SKM-1 (cell line): Measurements from ENCODE around the gene EVX1.

Source experiments
- DNase-seq: peaks from one replicate; lab custom pipeline; 2025; ENCODE audit not compliant: unreplicated experiment; lab: John Stamatoyannopoulos, UW

Gene EVX1

DNA sequence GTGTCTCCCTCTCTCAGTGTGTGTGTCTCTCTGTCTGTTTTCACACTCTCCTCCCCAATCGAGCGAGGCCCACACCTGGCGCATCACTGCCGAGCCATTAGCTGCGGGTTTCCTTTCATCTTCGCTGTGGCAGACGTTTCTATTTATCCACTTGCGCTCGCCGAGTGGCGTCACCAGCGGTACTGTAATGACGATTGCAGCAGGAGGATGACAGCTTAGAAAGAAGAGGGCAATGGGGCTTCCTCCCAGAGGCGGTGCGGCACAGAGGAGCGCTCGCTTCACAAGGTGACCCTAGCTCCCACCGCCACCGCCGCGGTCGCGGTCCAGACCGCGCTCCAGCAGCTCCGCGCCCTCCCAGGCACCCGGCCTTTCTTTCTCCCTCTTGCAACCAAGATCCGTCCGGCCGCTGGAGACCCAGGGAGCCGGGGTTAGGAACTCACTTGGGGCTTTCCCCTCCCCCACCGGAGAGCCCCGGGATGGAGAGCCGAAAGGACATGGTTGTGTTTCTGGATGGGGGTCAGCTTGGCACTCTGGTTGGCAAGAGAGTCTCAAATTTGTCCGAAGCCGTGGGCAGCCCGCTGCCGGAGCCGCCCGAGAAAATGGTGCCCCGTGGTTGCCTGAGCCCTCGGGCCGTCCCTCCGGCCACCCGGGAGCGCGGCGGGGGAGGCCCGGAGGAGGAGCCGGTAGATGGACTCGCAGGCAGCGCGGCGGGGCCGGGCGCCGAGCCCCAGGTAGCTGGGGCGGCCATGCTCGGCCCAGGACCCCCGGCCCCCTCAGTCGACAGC is at the start of gene EVX1:
Gene EVX1 (plus strand): TSS at position 248 of the 785 bp plus-strand sequence. CDS start 229 bp downstream, at position 477.
- DNase-seq: no peak

DNA sequence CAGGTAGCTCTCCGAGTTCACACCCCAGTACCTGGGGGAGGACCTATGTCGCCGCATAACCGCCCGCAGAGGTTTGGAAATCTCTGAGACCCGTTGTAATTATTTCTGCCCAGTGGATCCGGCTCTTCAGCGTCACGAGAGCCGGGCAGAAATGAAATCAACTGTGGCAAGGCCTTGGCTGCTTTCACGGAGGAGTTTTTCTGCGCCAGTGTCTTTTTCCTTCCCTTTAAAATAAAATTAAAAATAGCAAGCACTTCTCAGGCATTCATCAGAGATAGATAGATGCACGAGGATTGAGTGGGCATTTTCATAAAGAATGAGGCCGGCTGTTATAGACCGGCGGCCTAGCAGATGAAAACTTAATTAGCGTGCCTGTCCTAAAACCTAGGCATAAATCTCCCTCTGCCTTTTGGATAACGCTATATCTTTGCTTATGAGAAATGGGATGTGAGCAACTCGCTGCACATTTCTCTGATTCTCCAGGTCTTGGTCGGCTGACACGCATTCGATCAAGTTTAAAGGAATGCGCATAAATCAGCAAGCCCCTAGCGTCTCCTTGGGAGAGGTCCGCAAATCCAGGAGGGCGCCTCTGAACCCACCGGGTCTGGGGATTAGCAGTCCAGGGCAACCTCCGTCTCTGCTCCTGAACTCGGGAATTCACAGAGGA is 49.1 kb upstream of the EVX1 start:
- no peak for DNase-seq

DNA sequence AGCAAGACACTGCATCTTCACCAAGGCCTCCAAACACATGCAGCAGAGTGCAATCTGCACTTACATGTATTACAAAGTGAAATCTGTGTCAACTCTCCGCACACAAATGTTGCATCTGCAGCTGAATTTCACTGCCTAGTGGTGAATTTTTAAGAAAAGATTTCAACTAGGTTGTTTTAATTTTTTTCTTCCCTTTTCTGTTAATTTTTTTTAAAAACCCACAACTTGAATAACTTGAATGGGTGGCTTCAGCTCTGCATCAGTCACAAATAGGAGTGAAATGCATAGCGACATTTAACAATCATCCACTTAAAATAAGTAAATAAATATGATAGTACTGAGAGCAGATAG is 48.6 kb upstream of the EVX1 start:
- DNase-seq: no peak

DNA sequence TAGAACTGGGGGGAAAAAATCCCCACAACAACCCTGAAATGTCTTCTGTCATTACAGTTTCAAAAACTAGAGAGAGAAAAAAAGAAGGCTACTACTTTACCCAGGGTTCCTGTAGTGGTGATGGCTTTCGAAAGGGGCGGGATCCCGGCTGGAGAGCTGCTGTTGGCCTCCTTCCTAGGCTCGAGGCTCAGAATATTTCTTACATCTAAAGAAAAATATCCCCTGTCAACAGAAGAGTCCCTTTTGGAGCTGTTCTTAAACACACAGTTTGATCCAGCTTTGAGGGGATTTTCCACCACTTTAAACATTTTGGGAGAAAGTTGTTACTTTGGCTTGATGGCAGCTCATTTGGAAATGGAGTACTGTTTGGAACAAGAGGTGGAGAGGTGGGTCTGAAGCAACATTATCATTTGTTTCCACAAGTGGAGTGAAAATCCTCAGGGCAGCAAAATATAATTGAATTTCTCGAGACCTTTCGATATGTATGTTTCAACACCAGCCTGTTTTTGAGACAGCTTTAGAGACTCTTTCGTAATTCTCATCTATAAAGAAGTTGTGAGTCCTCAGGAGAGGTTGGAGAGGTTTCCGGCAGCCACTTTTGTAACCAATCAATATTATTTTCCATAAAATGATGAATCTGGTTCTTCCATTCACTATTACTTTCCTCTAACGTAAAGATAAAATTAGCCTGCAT is 47.8 kb upstream of the EVX1 start:
- DNase-seq: no peak

DNA sequence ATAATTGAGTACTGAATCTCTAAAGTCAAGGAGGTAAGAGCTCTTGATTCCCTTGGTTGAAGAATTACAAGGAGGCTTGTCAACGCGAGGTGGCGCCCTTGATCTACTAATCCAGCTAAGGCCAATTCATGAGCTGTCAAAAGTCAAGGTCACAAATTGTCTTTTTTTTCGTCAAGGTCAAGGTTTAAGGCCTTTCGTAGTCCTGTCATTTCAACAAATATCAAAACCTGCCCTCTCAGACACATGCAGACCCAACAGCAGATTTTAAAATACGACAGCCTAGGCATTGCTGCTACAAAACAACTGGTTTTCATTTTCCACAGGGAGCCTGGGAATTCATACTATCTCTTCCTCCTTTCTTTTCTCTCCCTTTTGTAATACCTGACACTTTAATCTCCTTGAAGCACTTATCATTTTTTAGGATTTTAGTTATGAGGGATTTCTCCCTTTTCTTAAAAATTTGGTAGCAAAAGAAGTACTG is 46.3 kb upstream of the EVX1 start:
- peak; percentile 71 for DNase-seq

DNA sequence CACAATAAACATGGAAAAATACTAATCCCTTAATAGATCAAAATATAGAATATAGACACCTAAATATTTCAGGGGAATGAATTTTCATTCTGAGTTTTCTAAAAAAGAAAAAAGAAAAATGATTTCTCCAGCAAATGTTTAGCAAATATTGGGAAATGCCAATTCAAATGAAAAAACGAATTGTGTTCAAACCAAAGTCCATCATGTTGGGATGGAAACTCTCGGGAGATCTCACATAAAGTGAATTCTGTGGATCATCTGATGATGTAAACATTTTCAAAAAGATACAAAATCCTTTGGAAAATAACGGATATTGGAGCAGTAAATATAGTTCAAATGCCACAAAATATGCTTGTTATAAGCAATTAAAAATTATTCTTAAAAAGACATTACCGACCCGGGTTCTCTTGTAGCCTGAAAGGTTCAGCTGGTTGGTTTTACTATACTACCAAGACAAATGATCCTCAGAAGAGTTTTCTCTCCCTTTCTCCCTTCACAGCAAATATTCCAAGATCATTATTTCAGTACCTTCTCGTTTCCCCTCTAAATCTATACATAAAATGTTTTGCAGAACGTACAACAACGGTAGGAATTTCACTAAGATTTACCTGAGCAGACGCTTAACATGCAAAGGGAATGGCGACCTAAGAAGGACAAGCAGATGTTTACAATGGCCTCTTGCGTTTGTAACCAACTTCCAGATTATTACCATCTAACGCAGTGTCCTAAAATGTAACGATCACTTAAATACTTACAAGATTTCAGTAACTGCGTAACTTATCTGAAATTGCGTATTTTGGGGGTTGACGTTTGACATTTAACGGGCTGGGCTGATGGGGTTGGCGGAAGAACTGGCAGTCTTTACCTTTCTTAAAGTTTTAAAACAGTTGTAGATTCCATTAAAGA is 45.2 kb upstream of the EVX1 start:
- DNase-seq: no peak

DNA sequence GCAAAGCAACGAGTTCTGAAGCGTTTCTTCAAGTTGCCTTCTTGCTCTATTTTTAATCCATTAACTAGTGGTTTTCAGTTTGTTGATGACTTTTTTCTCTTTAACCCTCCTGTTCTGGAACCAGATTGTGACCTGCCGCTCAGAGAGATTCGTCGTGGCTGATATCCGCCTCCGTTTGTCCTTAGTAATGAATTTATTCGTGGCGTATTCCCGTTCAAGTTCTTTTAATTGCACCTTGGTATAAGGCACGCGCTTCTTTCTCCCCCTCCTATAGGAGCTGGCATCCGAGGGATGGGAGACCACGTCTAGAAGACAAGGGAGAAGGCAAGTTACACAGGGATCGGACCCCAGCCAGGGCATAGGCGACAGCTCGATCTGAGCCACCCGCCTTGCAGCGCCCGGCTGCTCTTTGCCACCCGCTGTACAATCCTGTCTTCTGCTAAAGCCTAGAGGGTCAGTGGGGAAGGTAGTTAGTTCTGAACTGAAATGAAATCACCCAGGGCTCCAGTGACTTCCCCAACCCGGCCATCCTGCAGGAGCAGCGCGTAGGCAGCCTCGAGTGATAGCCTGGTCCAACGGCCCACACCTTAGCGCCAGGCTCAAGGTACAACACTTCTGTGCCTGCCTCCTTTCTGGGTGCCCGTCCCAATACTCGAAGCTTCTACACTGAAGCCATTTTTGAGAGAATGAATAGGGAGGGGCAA is 44.3 kb upstream of the EVX1 start:
- no peak for DNase-seq

DNA sequence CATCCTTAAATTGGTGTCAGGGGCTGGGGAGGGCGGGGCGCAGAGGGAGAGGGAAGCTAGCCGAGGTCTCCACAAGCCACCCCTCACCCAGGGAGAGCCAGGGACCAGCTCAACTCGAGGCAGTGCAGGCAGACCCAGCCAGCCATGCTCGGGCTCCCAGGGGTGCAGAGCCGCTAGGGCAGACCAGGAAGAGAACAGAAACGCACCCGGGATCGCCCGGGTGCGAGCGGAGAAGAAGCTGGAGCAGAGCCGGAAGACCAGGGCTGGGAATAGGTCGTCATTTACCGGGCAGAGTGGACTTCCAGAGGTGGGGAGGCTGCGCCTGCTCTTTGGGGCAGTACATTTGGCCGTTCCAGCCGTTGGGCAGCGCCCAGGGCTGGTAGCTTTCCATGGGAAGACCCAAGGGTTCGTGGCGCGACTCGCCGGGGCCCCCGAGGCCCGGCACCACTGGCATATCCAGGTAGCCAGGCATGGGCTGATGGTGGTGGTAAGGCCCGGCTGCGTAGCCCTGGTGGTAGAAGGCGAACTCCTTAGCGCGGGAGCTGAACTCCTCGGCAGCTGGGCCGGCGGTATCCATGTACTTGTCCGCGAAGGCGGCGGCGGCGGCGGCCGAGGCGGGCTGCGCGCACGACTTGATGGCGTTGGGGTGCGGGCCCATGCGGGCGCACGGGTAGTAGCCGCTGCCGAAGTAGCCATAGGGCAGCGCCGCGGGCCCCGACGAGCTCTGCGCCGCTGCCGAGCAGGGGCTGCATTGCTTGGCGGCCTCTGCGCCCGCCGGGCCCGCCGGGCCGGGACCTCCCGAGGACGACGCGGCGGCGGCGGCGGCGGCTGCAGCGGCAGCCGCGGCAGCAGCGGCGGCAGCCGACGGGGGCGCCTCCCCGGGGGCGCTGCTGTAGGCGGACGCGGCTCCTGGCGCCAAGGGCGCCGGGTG is 43.5 kb upstream of the EVX1 start:
- no peak for DNase-seq

DNA sequence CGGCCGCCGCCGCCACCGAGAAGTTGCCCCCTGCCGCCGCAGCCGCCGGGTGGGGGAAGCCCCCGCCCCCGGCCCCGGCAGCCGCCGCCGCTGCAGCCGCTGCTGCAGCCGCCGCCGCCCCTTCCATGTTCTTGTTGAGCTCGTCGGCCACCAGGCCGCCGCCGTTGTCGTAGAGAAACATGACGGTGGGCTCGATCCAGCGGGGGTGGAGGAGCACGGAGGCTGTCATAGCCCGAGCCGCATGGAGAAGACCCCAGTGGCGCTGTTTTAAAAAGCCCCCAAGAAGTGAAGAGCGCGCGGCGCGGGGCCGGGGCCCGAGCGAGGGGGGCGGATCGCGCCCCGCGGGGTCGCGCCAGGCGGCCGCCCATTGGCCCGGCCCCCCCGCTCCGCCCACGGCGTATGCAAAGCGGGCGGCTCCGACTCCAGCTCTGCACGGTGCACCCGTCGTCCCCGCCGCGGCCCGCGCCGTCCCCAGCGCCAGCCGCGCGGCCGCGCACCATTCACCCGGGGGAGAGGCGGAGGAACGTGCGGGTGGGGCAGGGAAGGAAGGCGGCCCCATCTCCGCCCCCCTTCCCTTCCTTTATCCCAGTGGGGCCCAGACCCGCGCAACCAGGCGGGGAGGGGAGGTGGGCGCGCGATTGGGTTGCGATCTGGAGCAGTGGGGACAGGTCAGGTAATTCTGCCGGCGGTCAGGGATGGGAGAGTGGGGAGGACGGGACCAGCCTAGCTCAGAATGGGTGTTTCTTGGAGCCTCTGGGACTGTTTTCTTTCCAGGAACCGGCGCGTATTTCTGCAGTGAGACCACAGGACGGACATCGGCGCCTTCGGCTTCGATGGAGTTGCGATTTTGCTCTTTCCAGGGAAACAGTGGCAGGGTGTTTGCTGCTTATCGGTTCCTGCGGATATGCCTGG is 42.5 kb upstream of the EVX1 start, which contains the start of gene HOXA13:
Gene HOXA13 (minus strand): TSS at position 243 of the 912 bp plus-strand sequence. CDS start 14 bp downstream, at position 229.
- DNase-seq: no peak

DNA sequence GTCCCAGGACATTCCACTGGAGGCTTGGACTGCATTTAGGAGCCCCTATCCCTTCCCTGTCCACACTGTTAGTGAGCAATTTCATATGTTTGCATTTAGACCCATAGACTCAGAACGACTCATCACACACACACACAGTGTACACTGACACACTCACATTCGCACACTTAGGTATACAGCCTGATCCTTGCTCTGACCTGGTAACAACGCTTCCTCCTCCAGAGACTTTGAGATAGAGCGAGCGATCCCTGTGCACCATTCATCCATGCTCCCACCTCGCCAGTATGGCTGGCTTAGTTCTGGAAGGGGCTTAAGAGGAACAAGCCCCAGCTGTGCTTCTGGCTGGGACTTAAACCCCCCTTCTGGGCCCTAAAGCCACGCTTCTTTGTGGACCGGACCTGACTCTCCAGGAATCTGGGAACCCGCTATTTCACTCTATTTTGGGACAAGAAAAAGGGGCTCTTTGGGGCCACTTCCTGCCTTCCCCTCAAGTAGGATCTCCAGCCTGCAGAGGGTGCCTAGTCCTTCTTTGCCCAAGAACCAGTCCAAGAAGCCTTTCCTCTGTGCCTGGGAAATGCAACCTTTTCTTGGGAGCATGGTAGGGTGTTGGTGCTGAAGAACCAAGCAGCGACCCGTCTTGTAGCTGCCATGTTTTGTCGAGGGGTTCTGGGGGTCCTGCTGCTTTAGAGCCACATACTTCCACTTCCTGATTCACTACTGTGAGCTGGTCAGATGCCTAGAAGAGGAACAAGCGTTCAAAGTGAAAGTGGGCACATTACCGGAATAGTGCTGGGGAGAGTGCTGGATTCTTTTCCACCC is 41.6 kb upstream of the EVX1 start:
- no peak for DNase-seq

DNA sequence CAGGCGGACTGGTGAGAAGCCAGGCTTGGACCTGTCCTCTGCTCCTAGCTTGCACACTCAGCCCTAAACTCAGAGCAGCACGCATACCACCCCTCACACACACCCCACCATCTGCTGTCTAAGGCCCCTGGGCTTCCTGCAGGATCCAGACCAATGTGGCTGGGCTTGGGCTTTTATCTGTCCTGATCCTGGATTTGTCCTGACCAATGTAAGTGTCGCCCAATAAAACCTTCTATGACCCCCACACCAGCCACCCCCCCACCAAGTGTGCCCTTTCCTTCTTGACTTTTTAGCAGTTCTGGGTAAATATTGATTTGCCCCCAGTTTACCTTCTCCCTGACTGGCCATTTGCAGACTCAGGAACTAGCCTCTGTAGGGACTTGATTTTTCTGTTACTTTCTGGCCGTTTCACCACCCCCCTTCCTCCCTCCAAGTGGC is 41.0 kb upstream of the EVX1 start:
- no peak for DNase-seq

DNA sequence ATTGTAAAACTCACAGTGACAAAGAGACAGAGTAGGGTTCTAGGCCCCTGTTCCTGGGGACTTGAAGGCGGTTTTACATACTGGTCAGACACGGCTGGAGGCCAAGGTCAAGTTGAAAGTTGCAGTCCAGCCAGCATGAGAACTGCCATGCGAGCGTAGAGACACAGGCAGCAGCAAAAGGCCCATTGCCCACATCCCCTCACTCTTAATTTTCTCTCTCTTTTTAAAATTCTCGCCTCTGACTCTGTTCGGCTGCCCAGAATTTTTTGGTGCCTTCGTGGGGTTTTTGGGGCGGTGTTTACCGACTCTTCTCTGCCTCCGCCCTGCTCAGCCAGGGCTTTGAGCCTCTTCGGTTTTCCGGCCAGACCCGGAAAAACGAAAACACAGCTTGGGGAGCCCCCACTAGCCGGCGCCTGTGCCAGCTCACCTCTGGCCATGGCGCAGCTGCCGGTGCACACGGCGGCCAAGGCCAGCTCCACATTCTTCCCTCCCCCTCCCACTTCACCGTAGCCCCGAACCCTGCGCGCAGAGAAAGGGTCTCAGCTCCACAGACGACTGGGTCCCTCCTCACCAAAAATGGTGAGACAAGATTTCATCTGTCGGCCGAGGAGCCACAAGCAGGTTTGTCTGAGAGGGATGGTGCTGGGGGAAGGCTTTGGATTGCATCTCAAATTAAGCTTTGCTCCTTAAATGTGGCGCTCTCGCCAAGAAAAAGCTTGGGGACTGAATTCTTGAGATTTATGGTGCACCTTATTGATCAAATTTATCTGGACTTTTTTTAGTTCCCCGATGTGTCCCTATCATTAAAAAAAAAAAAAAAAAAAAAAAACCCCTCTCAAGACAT is 40.4 kb upstream of the EVX1 start:
- no peak for DNase-seq

DNA sequence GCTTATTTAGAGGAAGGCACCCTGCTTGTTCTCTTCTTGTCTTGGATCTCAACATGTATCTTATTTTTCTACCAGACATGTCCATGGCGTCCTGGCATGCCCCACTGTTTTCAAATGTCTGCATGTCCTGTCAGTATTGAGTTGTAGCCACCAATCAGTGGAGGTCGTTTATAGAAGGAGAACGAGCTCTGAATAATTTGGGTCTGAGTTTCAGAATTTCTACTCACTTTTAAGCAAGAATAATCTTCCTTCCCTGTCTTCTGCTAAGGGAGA is 39.8 kb upstream of the EVX1 start:
- no peak for DNase-seq

DNA sequence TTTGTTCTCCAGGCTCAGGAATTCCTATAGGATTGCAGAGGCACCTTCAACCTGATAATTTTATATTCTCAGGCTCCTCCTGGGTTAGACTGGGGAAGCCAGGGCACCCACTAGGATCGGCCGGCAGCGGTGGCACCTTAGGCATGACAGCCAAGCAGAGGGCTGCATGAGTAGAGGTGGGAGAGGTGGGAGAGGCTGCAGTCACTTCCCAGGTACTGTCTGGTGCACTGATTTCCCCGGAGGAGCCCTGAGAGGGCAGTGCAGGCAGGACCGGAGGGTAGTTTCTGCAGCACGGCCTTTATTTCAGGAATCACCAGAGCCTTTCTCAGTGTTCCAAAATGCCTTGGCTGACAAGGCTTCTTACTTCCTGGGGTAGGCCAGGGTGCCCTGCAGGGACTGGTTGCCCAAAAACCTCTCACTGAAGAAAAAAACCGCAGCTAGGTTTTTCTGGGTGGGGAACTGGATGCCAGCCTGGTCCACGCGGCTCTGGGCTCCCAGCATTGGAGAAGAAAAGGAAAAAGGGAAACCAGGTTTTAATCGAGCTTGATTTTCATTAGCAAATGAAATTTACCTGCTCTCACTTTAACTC is 39.1 kb upstream of the EVX1 start:
- no peak for DNase-seq

DNA sequence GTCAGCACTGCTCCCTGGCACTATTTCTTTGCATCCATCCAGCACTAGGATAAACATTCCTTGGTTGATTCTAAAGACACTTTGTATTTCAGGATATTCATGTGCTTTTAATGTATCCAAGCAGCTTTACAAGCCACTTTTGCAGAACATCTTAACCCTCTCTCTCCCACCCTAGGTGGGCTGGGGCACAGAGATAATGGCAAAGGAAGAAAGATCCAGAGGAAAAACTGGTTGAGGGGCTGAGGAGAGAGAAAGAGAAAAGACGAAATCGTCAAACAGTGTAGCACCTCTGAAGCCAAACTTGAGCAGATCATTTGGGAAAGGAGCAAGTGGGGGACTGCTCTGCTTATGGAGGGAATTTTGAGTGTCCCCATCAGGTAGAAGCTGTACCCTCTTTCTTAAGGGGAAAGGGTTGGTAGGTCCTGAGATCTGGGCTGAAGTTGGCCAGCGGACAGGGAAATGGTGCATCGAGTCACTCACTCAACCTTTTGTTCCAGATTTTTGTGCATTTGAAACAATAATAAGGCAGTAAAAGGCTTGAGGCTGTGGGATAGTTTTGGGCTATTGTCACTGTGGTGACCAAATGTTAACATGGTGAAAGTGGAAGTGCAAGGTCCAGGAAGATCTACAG is 38.5 kb upstream of the EVX1 start:
- DNase-seq: no peak

DNA sequence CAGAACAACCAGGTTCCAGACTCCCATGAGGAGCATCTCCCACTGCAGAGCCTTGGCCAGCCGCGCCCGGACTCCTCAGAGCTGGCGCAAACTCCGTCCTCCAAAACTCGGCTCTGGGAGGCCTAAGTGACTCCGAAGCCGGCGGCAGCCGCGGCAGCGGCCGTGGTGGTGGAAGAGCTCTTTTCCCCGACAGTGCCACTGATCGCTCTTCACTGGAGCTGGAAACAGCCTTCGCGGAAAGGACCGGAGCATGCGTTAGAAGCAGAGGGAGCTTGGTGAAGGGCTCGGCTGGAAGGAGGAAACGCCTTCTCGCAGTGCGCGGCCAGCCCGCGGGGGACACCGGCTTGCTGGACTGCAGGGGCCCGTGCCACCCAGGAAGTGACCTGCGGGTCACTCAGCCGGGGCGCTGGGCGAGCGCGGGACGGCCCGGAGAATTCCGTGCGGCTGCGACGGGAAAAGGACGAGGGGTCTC is 37.7 kb upstream of the EVX1 start:
- no peak for DNase-seq
